Measurements from ENCODE around the gene PPM1N. TPM values are rescaled to one million over a fixed set of nuclear protein-coding genes. Genes with fewer than 3 reads are reported as not detected.
A peak's percentile ranks its signal among the peaks of the same experiment; 100 is the strongest.

PPM1N gene
- total and polyA plus RNA-seq, 2 of the 4 experiments (the other 2 are of a cell fraction), result 0.90 to 1.6 TPM

DNA sequence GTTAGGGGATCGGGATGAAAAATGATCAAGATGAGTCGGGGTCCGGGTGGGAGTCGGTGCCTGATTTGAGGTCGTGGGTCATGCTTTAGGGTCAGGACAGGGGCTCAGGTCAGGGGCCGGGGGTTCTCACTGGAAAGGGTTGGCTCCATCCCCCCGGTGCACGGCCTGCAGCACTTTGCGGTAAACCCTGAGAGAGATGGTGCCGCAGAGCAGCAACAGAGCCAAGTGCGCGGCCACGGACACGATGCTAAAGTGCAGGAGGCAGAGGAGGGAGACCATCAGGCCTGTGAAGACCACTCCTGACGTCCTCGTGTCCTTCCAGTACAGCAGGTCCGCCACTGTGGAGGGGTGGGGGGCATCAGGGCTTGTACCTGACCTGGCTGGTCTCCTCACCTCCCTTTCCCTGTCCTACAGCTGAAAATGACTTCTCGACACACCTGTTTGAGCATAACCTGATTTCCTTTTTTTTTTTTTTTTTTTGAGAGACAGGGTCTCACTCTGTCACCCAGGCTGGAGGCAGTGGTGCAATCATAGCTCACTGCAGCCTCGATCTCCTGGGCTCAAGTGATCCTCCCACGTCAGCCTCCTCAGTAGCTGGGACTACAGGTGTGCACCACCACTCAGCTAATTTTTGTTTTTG is 8.9 kb upstream of the PPM1N start:
- no peak overlapping the region for H2BK15ac ChIP-seq (ENCODE audit: low read depth, low read length)
- no peak overlapping the region for H3K27ac ChIP-seq (ENCODE audit: insufficient read depth, low read length)
- BruUV-seq (replicated peaks), result no TSS peak
- dilution Hi-C loops (cut with HindIII; ENCODE audit: low sequenced_read_pairs, unreplicated experiment), result no loop called here
- intact Hi-C loops (cut with micrococcal nuclease), result no loop called here
- no peak overlapping the region for H3K14ac ChIP-seq (replicated peaks; ENCODE audit: low read depth, low read length)
- no peak overlapping the region for H3K4me3 ChIP-seq (ENCODE audit: insufficient read depth, low read depth, low read length)
- H3K56ac ChIP-seq (ENCODE audit: extremely low read depth, insufficient read depth, low read length), result no peak overlapping the region
- no peak overlapping the region for H2BK20ac ChIP-seq (ENCODE audit: low read depth, low read length)
- H3K4ac ChIP-seq (ENCODE audit: low read depth, low read length), result no peak overlapping the region
- in situ Hi-C loops (cut with MboI; ENCODE audit: low sequenced_read_pairs), result no loop called here
- no peak overlapping the region for H4K5ac ChIP-seq (ENCODE audit: low read depth, low read length)
- H4K20me1 ChIP-seq (ENCODE audit: insufficient read depth, low read length), result peaks cover 3% of the 10 kb centered on the region; the same call in 1 of the 2 replicates
- H3K9ac ChIP-seq (ENCODE audit: low read depth, low read length), result no peak overlapping the region
- no peak overlapping the region for H2AFZ ChIP-seq (replicated peaks; ENCODE audit: low read length, poor library complexity)
- no peaks in the 10 kb centered on the region for H3K4me1 ChIP-seq (ENCODE audit: control insufficient read depth, insufficient read depth, low read length)
- ChIA-PET CTCF (interaction anchor here (0.6 to 0.9 kb wide), 2 partner anchors 11 to 50 kb away, joined by 3 to 6 read pairs; no protein-coding TSS in a partner anchor), POLR2A (ENCODE audit: unreplicated experiment) (no interaction called here)
- H3K4me2 ChIP-seq (ENCODE audit: low read depth, low read length), result no peak overlapping the region
- H4K91ac ChIP-seq (ENCODE audit: insufficient read depth, low read depth, low read length), result no peak overlapping the region
- no peak overlapping the region for H4K8ac ChIP-seq (ENCODE audit: low read depth in 2 of 2, low read length in 2 of 2)
- no peak overlapping the region for H2BK5ac ChIP-seq (ENCODE audit: low read depth, low read length, poor library complexity, severe bottlenecking)
- no peaks in the 10 kb centered on the region for H3K27me3 ChIP-seq (ENCODE audit: control insufficient read depth, insufficient read depth, low read length)
- ATAC-seq (ENCODE audit: low read depth), result no peak
- no peak for DNase-seq
- no peak overlapping the region for H2BK120ac ChIP-seq (ENCODE audit: low read depth, low read length)
- H3K18ac ChIP-seq (ENCODE audit: low read depth, low read length), result no peak overlapping the region
- no peaks in the 10 kb centered on the region for H3K36me3 ChIP-seq (ENCODE audit: control insufficient read depth, insufficient read depth, low read length)
- TF ChIP-seq MAZ (IDR thresholded peaks at IDR 0.05; ENCODE audit: borderline replicate concordance, low read depth, low read length), result no peak
- TF ChIP-seq RFX5 (IDR thresholded peaks at IDR 0.05; ENCODE audit: low read depth, low read length), result no peak
- TF ChIP-seq, protein P1, sequence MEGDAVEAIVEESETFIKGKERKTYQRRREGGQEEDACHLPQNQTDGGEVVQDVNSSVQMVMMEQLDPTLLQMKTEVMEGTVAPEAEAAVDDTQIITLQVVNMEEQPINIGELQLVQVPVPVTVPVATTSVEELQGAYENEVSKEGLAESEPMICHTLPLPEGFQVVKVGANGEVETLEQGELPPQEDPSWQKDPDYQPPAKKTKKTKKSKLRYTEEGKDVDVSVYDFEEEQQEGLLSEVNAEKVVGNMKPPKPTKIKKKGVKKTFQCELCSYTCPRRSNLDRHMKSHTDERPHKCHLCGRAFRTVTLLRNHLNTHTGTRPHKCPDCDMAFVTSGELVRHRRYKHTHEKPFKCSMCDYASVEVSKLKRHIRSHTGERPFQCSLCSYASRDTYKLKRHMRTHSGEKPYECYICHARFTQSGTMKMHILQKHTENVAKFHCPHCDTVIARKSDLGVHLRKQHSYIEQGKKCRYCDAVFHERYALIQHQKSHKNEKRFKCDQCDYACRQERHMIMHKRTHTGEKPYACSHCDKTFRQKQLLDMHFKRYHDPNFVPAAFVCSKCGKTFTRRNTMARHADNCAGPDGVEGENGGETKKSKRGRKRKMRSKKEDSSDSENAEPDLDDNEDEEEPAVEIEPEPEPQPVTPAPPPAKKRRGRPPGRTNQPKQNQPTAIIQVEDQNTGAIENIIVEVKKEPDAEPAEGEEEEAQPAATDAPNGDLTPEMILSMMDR (conservative IDR thresholded peaks at IDR 0.05; ENCODE audit: low read depth, low read length), result no peak
- TF ChIP-seq, protein P2, sequence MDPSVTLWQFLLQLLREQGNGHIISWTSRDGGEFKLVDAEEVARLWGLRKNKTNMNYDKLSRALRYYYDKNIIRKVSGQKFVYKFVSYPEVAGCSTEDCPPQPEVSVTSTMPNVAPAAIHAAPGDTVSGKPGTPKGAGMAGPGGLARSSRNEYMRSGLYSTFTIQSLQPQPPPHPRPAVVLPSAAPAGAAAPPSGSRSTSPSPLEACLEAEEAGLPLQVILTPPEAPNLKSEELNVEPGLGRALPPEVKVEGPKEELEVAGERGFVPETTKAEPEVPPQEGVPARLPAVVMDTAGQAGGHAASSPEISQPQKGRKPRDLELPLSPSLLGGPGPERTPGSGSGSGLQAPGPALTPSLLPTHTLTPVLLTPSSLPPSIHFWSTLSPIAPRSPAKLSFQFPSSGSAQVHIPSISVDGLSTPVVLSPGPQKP (IDR thresholded peaks at IDR 0.05; ENCODE audit: borderline replicate concordance, low read depth, low read length), result no peak
- TF ChIP-seq CEBPB (IDR thresholded peaks at IDR 0.05; ENCODE audit: low read depth, low read length), result no peak
- TF ChIP-seq MXI1 (IDR thresholded peaks at IDR 0.05; ENCODE audit: borderline replicate concordance, low read depth, low read length), result no peak
- no peaks in the 10 kb centered on the region for H3K9me3 ChIP-seq (ENCODE audit: control insufficient read depth, insufficient read depth, low read length)
- H2AK5ac ChIP-seq (ENCODE audit: low read depth, low read length), result no peak overlapping the region
- peaks cover 0 to 10% of the 10 kb centered on the region in 2 experiments; a peak in 1 of 4 replicates for H3K79me1 ChIP-seq (ENCODE audit: low read depth in 1 of 2, low read length in 2 of 2)
- no peak overlapping the region for H3K23ac ChIP-seq (ENCODE audit: low read depth, low read length)
- WGBS, 2 experiments (ENCODE audit: extremely low coverage in 2 of 2, insufficient read length in 1 of 2), result 89 to 100% methylated on average over 1 to 13 of the region's 20 CpGs
- H3K9me1 ChIP-seq (ENCODE audit: insufficient read depth, low read length), result peaks cover 3% of the 10 kb centered on the region; the same call in 1 of the 2 replicates
- peak overlapping the region; percentile 78 for H2AK9ac ChIP-seq (replicated peaks; ENCODE audit: low read depth, low read length, poor library complexity)
